Spleen (tissue), 7 donors: ENCODE data around the gene FBXL13.

ENCODE experiments used
- CTCF ChIP-seq, 11 experiments: fragments of 200-600 bp in 7 of 11; fragments of 450-650 bp in 4 of 11; sonication (generic) in 4 of 11; IDR thresholded peaks in 8 of 11; conservative IDR thresholded peaks in 3 of 11; 1 replicate in 7 of 11; 2 replicates in 4 of 11; pipeline versions ENCODE4 v1.4.0 to v1.8.0; 2016 to 2021; ENCODE audit warnings: antibody characterized with exemption in 11 of 11, inconsistent platforms in 4 of 11, mild to moderate bottlenecking in 1 of 11
- POLR2A ChIP-seq, 3 donors: fragments of 450-650 bp; IDR thresholded peaks; one replicate each; pipeline ENCODE4 v1.5.1; 2017; ENCODE audit warnings: antibody characterized with exemption in 3 of 3, mild to moderate bottlenecking in 1 of 3
- POLR2AphosphoS5 ChIP-seq, 3 donors: sonication (generic); formaldehyde crosslinking; IDR thresholded peaks; one replicate each; pipeline ENCODE4 v1.5.1; 2017; ENCODE audit warnings: antibody characterized with exemption in 3 of 3
- donor health status: DM: no; HTN: no; CAD: no; lungs with moderate emphysema.
- donor health status: DM: no; HTN: no; CAD: no.
- donor health status: DM: no; HTN: no; CAD: no.

DNA sequence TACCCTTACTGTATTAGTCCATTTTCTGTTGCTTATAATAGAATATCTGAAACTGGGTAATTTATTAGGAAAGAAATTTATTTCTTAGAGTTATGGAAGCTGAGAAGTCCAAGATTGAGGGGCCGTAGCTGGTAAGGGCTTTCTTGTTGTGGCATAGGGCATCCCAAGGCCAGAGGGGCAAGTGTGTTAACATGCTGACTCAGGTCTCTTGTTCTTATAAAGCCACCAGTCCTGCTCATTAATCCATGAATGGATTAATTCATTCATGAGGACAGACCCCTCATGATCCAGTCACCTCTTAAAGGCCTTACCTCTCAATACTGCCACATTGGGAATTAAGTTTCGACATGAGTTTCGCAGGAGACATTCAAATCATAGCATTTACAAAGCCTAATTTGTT is 2.7 kb upstream of the FBXL13 start:
- no peak for TF ChIP-seq POLR2A (IDR thresholded peaks at IDR 0.05)
- TF ChIP-seq CTCF (IDR thresholded peaks at IDR 0.05 in 8 of 11, conservative IDR thresholded peaks at IDR 0.05 in 3 of 11) = no peak
- TF ChIP-seq POLR2AphosphoS5 (IDR thresholded peaks at IDR 0.05) = no peak
